Measurements from ENCODE around the gene SYT14.

The SYT14 gene

DNA sequence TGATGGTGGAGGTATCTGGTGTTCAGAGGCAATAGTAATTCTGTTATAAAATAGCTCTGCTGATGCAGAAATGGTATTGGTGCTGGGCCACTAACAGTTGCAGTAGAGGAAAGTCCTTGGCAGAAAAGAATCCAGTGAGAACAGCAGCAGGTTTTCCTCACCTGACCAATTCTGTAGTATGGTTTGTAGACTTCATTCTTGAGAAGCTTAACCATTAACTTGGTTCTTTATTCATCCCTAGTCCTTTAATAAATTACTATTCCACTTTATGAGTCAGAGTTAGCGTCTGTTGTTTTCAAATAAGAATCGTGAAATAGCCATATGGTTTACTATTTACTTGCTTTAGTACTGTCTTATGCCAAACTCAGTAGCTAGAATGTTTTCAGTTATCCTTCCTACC is 166.1 kb downstream of the SYT14 start:
- TF ChIP-seq GATA3 (IDR thresholded peaks at IDR 0.05; ENCODE audit: low read depth, low read length) (no peak), GATA2 (IDR thresholded peaks at IDR 0.05; ENCODE audit: low read depth, low read length) (no peak)

DNA sequence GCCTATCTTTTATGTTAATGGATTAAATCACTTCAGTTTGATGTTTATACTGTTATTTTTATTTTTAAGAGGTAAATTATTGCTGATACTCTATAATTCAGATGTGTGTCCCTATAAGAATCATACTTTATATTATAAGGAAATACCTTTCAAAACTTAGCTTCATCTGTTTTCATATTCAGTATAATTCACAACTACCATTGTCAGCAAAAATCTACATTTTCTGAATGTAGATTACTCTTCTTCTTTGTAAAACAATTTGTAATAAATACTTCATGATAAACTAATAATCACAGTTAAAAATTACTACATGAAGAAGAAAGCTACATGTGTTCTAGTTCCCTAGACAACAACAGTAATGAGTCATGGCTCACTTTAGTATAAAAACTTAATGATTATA is 179.2 kb downstream of the SYT14 start:
- no peak for TF ChIP-seq GATA3 (IDR thresholded peaks at IDR 0.05; ENCODE audit: low read depth, low read length)
- TF ChIP-seq GATA2 (IDR thresholded peaks at IDR 0.05; ENCODE audit: low read depth, low read length), result no peak

DNA sequence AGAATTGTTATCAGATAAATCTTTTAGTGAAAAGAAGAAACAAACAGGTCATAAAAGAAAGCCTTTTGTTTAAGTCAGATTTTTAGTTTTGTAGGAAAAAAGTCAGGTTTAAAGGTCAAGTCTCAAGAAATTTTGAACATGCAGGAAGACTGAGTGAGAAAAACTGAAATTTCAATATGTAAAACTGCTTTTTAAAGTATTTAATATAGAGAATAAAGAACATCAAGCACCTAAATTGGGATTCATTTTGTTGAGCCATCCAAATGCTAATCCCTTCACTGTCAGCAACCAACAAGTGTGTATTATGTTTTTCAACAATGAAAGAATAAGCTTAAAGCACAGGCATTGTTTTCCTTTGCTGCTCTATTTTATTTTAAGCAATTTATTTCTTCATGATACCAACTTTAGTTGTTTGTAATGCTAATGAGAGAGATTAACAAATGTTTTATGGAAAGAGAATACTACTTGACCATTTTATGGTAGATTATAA is 179.7 kb downstream of the SYT14 start:
- TF ChIP-seq GATA2 (IDR thresholded peaks at IDR 0.05; ENCODE audit: low read depth, low read length) (no peak), GATA3 (IDR thresholded peaks at IDR 0.05; ENCODE audit: low read depth, low read length) (no peak)

DNA sequence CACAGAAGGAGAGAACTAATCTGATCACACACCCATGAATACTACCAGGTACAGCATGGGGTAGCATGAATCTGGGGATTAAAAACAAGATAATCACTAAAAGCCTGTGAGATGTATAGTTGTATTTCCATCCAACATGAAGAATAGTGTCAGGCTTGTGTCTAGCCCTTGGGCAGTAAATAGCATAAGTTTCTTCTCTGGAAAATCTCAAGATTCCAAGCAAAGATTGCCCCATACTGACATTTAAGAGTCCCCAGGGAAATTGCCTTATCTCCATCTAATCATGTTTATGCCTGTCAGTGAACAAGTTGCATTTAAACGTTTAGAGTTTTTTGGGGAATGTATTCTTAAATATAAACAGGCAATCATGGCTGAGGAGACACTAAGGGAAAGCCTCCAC is 185.4 kb downstream of the SYT14 start:
- TF ChIP-seq GATA3 (IDR thresholded peaks at IDR 0.05; ENCODE audit: low read depth, low read length), result peak; percentile 100
- peak; percentile 99 for TF ChIP-seq GATA2 (IDR thresholded peaks at IDR 0.05; ENCODE audit: low read depth, low read length)

DNA sequence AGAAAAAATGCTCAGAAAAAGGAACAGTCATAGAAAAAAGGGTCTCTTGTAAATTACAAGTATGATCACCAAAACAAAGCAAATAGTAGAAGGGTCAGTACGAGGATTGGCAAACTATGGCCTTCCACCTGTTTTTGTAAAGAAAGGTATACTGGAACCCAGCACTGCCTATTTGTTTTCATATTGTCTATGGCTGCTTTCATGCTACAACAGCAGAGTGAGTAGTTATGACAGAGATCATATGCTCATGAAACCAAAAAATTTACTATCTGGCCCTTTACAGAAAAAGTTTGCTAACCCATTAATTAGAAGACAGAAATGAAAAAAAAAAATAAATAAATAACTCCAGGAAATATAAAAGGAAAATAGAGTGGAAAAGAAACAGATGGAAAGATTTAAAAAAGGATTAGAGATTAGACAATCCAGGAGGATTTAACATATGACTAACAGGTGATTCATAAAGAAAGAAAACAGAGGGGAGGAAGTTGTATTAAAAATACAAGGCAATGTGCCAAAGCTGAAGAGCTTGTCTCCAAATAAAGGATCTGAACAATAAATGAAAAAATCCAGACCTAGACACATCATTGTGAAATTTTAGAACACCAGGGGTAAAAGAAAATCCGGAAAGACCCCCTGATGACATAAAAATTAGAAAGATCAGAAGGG is 186.0 kb downstream of the SYT14 start:
- TF ChIP-seq GATA3 (IDR thresholded peaks at IDR 0.05; ENCODE audit: low read depth, low read length), result no peak
- TF ChIP-seq GATA2 (IDR thresholded peaks at IDR 0.05; ENCODE audit: low read depth, low read length), result no peak

DNA sequence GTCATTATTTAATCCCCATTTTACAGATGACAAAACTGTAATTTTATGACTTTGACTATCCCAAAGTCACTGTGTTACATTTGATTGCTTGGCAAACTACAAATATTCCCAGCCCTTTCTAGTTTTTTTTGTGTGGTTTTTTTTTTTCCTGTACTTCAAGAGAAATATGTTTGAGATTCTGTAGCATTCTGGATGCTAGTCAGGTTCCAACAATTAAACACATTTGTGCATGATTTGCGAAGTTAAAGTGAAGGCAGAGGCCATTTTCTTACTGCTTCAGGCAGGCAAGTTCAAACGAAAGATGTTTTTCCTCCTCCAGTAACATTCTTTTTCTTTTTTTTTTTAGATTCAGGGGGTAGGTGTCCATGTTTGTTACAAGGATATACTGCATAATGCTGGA is 186.7 kb downstream of the SYT14 start:
- TF ChIP-seq GATA3 (IDR thresholded peaks at IDR 0.05; ENCODE audit: low read depth, low read length), result no peak
- no peak for TF ChIP-seq GATA2 (IDR thresholded peaks at IDR 0.05; ENCODE audit: low read depth, low read length)

DNA sequence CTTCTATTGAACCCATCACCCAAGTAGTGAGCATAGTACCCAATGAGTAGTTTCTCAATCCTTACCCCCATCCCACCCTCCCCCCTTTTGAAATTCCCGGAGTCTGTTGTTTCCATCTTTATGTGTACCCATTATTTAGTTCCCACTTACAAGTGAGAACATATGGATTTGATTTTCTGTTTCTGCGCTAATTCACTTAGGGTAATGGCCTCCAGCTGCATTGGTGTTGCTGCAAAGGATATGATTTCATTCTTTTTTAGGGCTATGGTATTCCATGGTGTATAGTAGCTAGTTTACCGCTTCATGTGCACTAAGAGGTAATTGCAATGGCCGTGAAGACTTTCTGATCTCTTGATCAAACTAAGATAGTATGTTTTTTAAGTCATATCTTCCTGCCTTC is 187.1 kb downstream of the SYT14 start:
- no peak for TF ChIP-seq GATA2 (IDR thresholded peaks at IDR 0.05; ENCODE audit: low read depth, low read length)
- TF ChIP-seq GATA3 (IDR thresholded peaks at IDR 0.05; ENCODE audit: low read depth, low read length), result no peak

DNA sequence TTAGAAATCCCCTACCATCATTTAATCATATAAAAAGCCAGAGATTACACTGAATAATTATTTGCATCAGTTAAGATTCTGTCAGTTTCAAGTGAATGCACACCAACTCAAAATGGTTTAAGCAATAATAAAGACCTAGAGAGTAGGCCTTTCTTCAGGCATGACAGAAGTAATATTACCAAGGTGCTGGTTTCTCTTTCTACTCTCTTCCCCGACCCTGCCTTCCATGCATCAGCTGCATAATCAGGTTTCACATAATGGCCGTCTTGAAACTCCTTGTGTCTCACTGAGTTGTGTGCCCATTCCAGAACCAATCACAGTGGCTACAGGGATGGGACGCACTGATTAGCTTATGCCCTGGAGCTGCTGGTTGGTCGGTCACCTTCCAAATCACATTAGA is 191.1 kb downstream of the SYT14 start:
- TF ChIP-seq GATA2 (IDR thresholded peaks at IDR 0.05; ENCODE audit: low read depth, low read length), result no peak
- TF ChIP-seq GATA3 (IDR thresholded peaks at IDR 0.05; ENCODE audit: low read depth, low read length), result no peak

DNA sequence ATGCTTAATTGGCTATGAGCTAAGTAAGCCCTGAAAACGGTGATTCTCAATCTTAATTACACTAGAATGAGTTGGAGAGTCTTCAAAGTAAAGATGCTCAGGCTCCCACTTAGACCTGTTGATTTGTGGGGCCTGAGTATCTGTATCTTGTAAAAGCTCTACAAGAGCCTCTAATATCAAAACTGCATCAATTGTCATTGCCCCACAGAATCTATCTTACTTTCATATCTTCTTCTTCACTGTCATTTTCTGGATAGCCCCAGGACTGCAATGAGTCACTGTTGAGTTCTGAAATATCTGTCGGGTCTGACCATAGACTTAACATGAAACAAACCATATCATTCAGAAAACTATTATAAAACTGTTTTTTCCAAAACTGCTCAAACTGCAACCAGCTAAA is 191.7 kb downstream of the SYT14 start:
- TF ChIP-seq GATA2 (IDR thresholded peaks at IDR 0.05; ENCODE audit: low read depth, low read length) (no peak), GATA3 (IDR thresholded peaks at IDR 0.05; ENCODE audit: low read depth, low read length) (no peak)

DNA sequence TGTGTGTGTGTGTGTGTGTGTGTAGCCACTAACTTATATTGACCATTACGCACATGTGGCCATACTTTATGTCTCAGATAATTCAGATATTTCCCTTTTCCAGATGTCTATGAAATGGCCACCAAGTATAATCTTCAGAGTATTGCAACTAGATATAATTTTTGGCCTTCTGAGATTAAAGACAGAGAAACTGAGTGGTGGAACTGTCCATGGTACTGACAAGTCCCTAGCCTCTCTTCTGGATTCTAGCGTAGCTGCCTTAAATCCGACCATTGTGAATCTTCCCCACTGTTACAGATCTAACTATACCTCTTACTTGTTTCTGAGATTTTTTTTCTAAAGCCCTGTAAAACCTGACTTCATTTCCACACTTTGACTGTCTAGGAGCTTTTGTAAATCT is 194.6 kb downstream of the SYT14 start:
- TF ChIP-seq GATA2 (IDR thresholded peaks at IDR 0.05; ENCODE audit: low read depth, low read length), result no peak
- TF ChIP-seq GATA3 (IDR thresholded peaks at IDR 0.05; ENCODE audit: low read depth, low read length), result no peak

DNA sequence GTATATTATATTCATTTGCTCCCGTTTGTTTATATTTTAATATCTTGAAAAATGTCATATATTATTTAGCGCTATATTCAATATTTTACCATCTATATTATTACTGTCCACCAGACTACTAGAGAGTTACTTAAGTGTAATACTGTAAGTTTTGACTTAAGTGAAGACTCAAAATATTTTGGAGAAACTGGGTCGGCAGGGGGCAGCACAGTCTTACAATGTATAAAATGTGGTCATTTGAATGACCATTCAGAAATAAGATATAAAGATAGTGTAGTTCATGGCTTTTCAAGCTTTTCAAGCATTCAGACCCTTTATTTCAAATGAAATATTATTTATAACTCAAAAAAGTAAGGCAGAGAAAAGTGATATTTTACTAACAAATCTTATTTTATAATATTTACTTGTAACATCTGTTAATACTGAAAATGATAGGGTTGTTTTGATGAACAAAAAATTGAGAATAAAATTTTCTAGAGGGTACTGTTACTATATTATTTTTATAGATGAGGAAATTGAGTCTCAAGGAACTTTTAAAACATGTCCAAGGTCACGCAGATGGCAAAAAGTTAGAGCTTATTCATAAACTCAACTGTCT is 205.5 kb downstream of the SYT14 start:
- peak; percentile 59; the same call in 1 of the 2 replicates for TF ChIP-seq GATA3 (IDR thresholded peaks at IDR 0.05; ENCODE audit: low read depth, low read length)
- TF ChIP-seq GATA2 (IDR thresholded peaks at IDR 0.05; ENCODE audit: low read depth, low read length), result no peak

DNA sequence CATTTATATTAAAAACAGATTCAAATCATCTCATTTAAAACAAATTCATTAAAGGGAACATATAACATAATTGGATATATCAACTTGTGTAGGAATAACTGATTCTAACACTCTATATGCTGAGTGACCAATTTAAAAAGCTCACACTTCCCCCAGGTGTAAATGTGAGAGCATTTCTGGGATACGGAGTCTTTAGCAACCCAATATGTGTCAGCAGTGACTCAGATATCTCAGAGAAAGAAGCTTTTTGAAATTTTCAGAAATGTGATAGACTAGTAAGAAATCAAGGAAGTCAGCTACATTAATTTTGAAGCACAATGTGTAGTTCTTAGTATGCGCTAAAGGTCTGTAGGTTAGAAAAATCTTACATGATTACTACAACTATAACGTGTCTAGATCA is 206.7 kb downstream of the SYT14 start:
- TF ChIP-seq GATA3 (IDR thresholded peaks at IDR 0.05; ENCODE audit: low read depth, low read length), result no peak
- TF ChIP-seq GATA2 (IDR thresholded peaks at IDR 0.05; ENCODE audit: low read depth, low read length), result no peak

DNA sequence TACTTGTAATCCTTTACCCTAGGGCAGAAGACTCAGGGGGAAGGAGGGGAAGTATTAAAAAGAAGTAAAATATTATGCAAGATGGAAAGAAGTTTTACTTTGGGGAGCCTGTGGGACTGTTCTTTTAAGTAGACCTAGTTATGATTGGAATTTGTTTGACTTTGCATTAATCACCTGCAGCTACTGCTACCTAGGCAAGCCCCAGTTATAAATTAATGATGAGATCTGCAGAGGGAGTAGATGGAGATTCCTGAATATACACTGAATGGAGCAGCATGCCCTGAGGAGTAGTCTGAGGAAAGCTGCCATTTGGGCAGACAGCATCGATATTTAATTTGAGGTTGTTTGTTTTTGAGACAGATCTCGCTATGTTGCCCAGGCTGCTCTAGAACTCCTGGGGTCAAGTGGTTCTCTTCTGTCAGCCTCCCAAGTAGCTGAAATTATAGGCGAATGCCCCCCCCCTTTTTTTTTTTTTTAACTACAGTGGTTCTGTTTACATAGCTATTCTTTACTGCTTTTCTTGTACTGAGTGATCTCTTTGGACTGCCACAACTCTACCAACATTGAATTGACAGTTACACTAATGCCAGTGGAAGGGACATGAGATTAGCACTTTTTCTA is 213.1 kb downstream of the SYT14 start:
- TF ChIP-seq GATA2 (IDR thresholded peaks at IDR 0.05; ENCODE audit: low read depth, low read length) (no peak), GATA3 (IDR thresholded peaks at IDR 0.05; ENCODE audit: low read depth, low read length) (no peak)

DNA sequence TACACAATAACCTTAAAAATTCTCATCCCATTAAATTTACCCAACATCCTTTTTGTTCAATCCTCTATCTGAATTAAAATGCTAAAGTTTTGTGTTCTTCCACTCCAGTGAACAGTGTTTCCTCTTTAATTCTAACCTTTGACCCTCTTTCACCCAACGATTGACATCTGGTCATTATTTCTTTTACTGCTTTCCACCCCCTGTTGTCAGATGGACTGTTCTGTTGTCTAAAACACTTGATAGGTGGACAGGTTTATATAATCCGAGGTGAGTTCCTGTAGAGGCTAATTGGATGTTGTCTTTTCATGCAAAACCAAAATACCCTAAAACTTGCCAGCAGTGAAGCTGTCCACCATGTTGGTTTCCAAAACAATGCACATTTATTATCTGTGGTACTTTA is 221.2 kb downstream of the SYT14 start:
- no peak for TF ChIP-seq GATA3 (IDR thresholded peaks at IDR 0.05; ENCODE audit: low read depth, low read length)
- no peak for TF ChIP-seq GATA2 (IDR thresholded peaks at IDR 0.05; ENCODE audit: low read depth, low read length)

DNA sequence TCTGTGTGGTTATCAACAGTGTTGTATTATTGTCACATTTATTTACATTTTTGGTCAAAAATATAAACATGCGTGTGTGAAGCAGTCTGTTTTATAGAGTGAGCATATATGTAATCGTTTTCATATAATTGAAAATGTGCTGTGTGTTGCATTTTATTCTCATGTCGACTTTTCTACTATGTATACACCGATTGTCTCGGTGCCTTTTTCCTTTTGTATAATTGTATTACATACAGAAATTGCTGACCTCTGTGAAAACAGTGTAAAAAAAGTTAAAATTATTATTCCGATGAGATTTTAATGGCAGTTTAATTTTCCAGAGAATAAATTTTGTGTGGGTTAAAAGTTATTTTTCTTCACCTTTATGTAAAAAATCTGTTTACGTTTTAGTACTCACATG is 232.2 kb downstream of the SYT14 start:
- TF ChIP-seq GATA3 (IDR thresholded peaks at IDR 0.05; ENCODE audit: low read depth, low read length) (no peak), GATA2 (IDR thresholded peaks at IDR 0.05; ENCODE audit: low read depth, low read length) (no peak)

Data from SH-SY5Y (cell line).